Uterus (tissue), 2 donors: ENCODE results near the gene ABCA1.

Experiments
- POLR2A ChIP-seq, 2 donors: fragments of 450-650 bp; IDR thresholded peaks; one replicate each; pipeline ENCODE4 v1.6.1; 2016; ENCODE audit warnings: antibody characterized with exemption in 2 of 2, mild to moderate bottlenecking in 1 of 2, moderate library complexity in 1 of 2
- TF ChIP-seq, protein P1 (sequence below), 4 experiments: fragments of 200-600 bp in 2 of 4; fragments of 450-650 bp in 2 of 4; sonication (generic) in 2 of 4; IDR thresholded peaks; one replicate each; pipeline ENCODE4 v1.5.1; 2016 to 2019; ENCODE audit warnings: antibody characterized with exemption in 4 of 4, mild to moderate bottlenecking in 2 of 4, moderate library complexity in 1 of 4

DNA sequence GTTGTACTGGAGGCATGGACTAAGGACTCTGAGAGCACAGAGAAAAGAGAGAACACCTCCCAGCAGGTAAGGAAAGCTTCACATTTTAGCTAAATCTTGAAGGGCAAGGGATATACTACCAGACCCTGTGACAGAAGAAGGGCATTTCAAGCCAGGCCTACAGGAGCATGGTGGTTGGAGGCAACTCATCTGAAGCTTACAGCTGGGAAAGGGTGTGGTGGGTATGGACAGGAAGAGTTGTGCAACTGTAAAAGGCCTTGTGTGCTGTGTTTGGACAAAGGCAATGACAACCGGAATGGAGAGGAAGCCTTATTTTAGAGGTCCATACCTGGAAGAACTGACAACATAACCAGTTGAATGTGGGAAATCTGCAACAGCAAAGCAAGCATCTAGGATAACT, 132.9 kb downstream of the ABCA1 start:
- TF ChIP-seq, protein P1, sequence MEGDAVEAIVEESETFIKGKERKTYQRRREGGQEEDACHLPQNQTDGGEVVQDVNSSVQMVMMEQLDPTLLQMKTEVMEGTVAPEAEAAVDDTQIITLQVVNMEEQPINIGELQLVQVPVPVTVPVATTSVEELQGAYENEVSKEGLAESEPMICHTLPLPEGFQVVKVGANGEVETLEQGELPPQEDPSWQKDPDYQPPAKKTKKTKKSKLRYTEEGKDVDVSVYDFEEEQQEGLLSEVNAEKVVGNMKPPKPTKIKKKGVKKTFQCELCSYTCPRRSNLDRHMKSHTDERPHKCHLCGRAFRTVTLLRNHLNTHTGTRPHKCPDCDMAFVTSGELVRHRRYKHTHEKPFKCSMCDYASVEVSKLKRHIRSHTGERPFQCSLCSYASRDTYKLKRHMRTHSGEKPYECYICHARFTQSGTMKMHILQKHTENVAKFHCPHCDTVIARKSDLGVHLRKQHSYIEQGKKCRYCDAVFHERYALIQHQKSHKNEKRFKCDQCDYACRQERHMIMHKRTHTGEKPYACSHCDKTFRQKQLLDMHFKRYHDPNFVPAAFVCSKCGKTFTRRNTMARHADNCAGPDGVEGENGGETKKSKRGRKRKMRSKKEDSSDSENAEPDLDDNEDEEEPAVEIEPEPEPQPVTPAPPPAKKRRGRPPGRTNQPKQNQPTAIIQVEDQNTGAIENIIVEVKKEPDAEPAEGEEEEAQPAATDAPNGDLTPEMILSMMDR (IDR thresholded peaks at IDR 0.05) = no peak
- no peak for TF ChIP-seq POLR2A (IDR thresholded peaks at IDR 0.05)
